AG20443 (cell line): ENCODE results near the gene CFAP299.
"Not testable (repeated sequence)": the region's sequence is repeated elsewhere in the genome, so short reads cannot be mapped to it uniquely, and the experiment has no call there.

ENCODE experiments used
- DNase-seq: peaks from one replicate; pipeline ENCODE4 v3.0.0; 2012; ENCODE audit warnings: low spot score, mixed read lengths

The CFAP299 gene

DNA sequence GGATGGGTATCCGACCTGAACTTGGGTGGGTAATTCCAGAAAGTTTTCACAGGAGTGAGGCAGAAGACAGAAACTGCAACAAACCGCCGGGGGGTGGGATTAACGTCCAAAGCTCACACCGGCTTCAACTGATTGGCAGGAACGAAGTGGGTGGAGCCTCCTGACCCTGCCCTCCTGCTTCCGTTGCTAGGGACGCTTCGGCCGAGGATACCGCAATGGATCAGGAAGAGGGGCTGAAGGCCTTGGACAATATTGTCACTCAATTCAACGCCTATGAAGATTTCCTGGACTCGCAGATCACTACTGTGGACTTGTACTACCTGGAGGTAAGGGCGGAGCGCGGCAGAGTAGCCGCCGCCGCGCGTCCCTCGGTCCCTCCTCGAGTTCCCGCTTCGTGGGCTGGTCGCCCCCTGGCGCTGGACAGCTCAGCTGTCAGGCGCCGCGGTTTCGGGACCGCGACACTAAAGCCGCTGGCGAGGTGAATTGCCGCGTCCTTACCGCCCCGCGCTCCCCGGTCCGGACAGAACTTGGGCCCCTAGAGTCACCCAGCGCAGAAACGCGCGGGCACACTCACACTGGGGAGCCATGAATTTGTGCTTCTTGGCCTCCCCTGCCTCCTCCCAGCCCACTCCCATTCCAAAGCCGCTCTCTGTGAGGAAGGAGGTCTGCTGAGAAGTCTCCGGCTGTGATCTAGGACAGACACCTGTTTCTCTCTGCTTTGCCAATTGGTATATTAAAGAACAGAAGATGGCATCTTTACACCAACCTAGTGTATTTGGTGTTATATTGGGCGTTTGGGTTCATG is at the start of gene CFAP299:
Gene CFAP299, plus strand, starts transcription at position 177 of the 805 bp plus-strand sequence.
- peak; percentile 95 for DNase-seq

GRCh38 chr4:80286451-80286850 is 49.1 kb upstream of the CFAP299 start:
- no peak for DNase-seq

- not testable (repeated sequence) for DNase-seq
Observed at GRCh38 chr4:80290665-80291064, 44.9 kb upstream of the CFAP299 start.

- DNase-seq = no peak
Observed at GRCh38 chr4:80294206-80294605, 41.3 kb upstream of the CFAP299 start.

- DNase-seq = no peak
Observed at GRCh38 chr4:80295336-80295735, 40.2 kb upstream of the CFAP299 start.

DNA sequence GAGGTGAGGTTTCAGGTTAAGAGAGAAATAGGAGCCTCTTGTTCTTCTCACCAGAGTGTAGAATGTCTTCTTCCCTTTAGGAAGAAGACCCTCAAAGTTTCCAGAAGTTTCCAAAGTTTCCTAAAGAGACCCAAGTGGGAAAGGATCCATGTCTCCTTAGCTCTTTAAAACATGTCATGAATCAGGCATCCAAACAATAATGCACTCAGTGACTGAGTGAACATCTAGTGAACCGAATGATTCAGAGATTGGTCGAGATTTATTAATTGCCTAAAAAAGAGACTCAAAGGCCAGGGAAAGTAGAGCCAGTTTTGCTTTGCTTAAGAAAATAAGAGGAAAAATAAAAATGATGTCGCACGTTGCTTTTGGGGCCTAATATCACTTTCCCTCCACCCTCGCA is 39.7 kb upstream of the CFAP299 start:
- no peak for DNase-seq

DNA sequence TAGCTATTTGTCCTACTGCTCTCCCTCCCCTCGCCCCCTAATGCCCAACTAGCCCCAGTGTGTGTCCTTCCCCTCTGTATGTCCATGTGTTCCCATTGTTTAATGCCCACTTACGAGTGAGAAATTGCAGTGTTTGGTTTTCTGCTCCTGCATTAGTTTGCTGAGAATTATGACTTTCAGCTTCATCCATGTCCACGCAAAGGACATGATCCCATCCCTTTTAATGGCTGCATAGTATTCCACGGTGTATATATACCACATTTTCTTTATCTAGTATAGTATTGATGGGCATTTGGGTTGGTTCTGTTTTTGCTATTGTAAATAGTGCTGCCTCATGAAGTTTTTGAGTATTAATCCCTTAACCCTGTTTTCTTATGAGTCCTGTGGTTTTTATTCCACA is 33.6 kb upstream of the CFAP299 start:
- no peak for DNase-seq

GRCh38 chr4:80302616-80303223 is 32.8 kb upstream of the CFAP299 start:
- DNase-seq = no peak

- DNase-seq = peak; percentile 62
Observed at GRCh38 chr4:80305466-80305865, 30.1 kb upstream of the CFAP299 start.

DNA sequence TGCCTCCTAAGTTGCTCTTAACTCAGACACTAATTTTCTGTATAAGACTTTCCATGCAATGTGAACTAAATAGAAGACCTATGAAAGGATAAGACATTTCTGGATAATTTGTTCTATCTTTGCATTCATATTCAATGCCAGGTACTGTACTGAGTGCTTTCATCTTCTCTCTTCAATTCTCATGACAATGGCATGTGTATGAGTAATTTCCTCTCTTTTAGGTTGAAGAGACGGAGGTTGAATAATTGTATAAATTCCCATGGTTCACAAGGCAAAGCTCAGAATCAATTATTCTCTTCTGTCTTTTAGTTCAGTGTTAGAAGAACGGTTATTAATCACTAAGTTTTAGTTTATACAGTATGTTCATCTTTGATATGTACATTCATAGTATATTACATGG is 29.3 kb upstream of the CFAP299 start:
- no peak for DNase-seq

GRCh38 chr4:80307183-80307735 is 28.3 kb upstream of the CFAP299 start:
- peak; percentile 31 for DNase-seq

GRCh38 chr4:80307774-80308465 is 27.6 kb upstream of the CFAP299 start:
- DNase-seq = peak; percentile 23

DNA sequence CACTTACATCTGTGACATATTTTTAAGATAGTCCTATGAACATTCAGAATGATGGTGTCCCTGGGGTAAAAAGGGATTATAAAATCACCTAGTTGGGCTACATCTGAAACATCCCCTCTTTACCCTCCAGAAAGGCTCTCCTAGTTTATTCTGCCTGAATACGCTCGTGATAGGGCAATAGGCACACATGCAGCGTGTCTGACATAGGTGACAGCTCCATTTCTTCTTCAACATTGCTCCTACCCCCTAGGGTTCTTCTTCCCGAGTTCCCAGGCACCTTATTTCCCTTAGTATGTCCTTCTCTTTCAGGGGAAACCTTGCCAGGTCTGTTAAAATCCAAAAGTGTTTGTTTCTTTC is 27.1 kb upstream of the CFAP299 start:
- no peak for DNase-seq

DNA sequence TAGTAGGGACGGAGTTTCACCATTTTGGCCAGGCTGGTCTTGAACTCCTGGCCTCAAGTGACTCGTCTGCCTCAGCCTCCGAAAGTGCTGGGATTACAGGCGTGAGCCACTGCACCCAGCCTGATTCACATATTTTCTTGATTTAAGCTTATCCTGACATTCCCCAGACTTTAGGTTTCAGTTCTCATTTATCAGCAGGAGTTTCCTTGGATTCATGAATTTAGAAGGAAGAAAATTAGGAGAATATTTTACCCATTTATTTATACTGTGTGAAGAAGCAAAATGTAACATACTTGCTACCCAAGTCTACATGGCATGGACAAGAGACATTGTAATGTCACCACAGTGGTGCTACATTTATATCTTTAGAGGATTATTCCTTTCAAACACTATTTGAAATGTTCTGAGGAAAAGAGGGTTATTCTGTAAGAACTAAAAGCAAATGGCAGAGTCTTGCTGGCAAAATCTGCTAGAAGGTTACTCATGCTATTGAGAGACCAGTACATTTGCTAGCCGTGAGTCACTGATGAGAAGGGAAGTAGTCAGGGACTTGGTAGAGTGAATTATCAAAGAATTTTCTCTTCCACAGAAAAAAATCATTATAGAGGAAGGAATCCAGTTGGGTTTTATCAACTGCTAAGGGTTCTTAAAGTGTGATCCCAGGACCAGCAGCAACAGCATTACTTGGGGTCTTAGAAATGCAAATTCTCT is 26.1 kb upstream of the CFAP299 start:
- peak; percentile 81 for DNase-seq

- DNase-seq = no peak
Observed at GRCh38 chr4:80311130-80311529, 24.4 kb upstream of the CFAP299 start.

DNA sequence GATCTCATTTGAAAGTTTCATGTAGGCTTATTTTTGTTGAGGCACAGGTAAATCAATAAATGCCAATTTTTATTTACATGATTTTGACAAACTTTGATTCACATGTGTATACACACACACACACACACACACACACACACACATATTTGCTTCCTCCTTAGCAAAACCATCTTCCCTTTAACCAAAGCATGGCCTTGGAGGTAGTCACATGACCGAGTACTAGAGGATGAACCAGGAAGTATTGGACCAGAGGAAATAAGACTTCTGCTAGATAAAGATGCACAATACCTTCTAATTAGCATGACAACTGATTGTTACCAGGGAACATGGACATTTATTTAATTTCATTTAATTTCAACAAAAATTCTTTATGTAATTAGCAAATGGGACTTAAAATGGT is 23.4 kb upstream of the CFAP299 start:
- DNase-seq = no peak

DNA sequence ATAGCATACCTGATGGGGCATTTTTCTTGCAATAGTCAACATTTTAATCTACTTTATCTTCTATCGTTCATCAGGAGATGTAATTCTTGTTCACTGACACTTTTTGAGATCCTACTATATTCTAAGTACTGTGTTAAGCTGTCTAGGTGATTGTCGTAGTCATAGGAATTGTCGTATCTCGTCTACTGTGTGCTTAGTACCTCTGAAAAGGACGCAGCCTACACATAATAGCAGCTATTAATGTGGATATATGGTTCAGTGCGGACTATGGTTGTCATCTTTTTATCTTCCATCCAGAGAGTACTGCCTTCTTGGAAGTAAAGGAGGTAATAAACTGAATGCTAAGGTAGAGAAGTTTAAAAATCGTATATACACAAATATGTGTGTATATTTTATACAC is 21.9 kb upstream of the CFAP299 start:
- DNase-seq = no peak

- not testable (repeated sequence) for DNase-seq
Observed at GRCh38 chr4:80315848-80316247, 19.7 kb upstream of the CFAP299 start.

DNA sequence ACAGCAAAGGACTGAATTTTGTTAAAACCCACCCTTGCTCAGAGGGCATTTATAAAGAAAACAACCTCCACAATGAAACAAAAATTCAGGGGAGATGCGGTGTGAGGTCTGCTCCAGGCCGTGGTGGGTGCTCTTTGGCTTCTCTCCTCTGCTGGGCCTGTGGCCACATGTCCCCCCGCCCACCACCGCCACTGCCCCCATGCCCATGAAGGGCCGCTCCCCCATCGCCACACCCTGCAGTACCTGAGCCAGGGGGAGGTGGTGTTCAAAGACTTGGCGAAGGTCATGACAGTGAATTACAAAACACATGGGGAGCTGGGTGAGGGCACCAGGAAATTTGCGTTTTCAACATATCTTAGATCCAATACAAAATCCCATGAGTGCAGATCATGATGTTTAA is 14.2 kb upstream of the CFAP299 start:
- DNase-seq = no peak

DNA sequence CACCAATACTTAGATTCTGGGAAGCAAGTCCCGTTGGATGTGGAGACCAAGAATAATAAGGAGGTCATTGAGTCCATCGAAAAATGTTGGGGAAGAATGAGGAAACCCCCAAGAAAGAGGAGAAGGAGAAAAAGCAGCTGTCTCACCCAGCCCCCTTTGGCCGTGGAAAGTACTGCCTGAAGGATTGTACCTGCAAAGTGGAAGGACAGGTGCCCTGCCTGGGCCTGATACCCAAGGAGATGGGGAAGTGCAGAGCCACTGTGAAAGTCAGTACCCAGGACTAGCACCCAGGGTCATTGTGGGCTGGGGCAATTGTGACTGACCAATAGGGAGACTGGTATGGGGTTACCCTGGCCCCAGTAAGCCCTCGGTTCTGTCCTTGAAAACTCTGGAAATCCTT is 13.8 kb upstream of the CFAP299 start:
- no peak for DNase-seq

DNA sequence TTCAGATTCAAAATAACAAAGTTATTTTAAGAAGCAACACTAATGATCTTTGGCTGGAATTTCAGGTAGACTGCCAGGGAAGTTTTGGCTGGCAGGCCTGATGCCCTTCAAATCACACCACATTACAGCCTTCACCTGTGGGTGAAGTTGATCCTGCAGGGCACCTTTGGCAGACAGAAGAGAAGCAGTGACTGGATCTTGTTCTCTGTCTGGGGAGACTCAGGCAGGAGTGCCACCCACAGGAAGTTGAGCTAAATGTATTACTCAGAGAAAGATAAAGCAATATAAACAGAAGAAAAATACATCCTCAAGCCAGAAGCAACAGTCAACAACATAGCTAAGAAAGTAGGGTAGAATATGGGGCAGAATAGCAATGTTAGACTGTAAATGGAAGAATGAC is 12.8 kb upstream of the CFAP299 start:
- DNase-seq = peak; percentile 70

DNA sequence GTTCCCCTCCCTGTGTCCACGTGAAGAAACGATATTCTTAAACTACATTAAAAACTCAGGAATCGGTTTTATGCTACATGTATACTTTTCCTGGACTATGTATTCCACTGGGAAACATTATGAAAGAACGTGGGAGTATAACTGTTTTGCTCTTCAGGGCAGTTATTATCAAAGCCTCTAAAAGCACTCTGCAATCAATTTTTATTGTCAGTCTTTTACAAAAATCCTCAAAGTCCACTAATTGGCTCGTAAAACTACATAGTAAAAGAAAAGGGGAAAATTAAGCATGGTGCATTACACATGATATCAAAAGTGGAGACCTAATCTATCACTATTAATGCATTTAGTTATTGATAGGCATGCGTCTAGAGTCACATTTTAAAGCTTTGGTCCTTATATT is 11.4 kb upstream of the CFAP299 start:
- no peak for DNase-seq
